Skeletal muscle cell (primary cell): ENCODE results near the gene OR5AU1.
"Not testable (repeated sequence)": the region's sequence is repeated elsewhere in the genome, so short reads cannot be mapped to it uniquely, and the experiment has no call there.

Experiments
- DNase-seq: peaks from one replicate; pipeline ENCODE4 v3.0.0-alpha.2; 2010; ENCODE audit warnings: low read depth
- H3K4me3 ChIP-seq: 2 replicates; pipeline ENCODE4 v1.5.1; 2011; ENCODE audit warnings: low read depth, mild to moderate bottlenecking, control low read depth, low read length, moderate library complexity

The OR5AU1 gene

GRCh38 chr14:21184254-21184653 lies 28.4 kb upstream of the OR5AU1 start:
- H3K4me3 ChIP-seq: no peak overlapping the region
- no peak for DNase-seq

DNA sequence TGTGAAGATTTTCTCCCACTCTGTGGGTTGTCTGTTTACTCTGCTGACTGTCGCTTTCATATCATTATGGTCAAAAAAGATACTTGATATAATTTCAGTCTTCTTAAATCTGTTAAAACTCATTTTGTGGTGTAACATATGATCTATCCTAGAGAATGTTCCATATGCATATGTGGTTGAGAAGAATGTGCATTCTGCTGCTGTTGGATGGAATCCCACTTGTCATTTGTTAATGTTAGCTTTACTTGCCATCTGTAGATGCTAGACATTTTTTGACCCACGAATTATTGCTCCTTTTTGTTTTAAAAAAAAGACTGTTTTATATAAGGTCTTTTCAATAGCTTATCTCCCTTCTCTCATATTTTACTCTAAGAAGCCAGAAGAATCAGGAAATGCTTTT lies 26.3 kb upstream of the OR5AU1 start:
- DNase-seq: no peak
- H3K4me3 ChIP-seq: no peak overlapping the region

GRCh38 chr14:21171128-21171527 lies 15.3 kb upstream of the OR5AU1 start:
- H3K4me3 ChIP-seq: no peak overlapping the region
- no peak for DNase-seq

- DNase-seq: no peak
- H3K4me3 ChIP-seq: no peak overlapping the region
These were observed 13.7 kb upstream of the OR5AU1 start for GRCh38 chr14:21169573-21169972.

DNA sequence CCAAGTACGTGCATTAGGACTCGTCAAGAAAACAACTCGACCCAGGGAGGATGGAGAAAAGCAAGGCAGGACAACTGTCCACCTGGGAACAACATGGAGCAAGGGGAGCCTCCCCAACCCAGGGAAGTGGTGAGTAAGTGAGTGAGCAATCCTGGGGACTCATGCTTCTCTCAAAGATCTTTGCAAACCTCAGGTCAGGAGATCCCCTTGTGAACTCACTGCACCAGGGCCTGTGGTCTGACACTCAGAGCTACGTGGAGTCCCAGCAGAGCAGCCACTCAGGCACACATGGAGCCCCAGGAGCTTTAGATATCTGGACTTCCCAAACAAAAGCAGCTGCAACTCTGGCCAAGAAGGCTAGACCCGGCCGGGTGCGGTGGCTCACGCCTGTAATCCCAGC lies 12.2 kb upstream of the OR5AU1 start:
- no peak overlapping the region for H3K4me3 ChIP-seq
- no peak for DNase-seq

DNA sequence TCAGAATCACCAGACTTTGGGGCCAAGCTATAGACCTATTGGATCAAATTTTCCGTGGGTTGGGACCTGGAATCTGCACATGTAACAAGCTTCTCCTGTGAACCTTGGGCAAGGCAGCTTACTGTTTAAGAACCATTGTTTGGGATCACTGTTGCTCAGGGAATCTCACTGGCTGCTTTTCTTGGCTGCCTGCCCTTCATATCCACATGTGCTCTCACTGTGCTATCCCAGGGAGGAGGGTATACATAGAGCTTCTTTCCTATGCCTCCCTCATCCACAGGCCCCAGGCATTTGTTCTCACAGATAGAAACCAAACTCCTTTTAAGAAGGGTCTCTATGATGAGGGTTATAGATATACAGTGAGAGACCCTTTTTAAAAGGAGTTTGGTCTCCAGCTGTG lies 9.8 kb upstream of the OR5AU1 start:
- not testable (repeated sequence) for DNase-seq, H3K4me3 ChIP-seq

DNA sequence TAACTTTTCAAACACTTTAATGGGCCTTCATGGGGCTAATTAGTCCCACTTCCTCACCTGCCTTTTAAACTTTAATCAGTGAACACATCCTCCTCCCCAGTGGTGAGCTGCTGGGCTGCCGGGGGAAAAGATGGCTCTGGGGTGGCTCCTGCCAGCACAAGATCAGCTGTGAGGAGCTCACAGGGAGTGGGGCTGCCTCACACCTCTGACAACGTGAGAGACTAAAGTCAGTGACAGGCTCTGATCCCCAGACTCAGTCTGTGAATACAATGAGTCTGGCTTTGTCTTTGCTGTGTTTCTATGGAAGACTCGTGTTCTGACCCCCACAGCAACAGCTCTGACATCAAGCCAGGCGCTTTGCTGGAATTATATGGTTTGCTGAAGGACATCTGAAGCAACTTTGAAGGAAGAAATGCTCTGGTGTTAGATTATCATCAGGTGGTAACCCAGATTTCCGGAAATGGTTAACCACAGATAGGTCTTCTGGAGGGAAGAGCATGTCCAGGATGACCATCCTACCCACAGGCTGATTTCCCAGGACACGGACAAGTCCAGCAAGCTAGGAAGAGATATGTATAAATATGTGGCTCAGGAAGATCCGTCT lies 9.2 kb upstream of the OR5AU1 start:
- H3K4me3 ChIP-seq, DNase-seq: not testable (repeated sequence)

GRCh38 chr14:21163871-21164291 lies 8.0 kb upstream of the OR5AU1 start:
- DNase-seq: no peak
- H3K4me3 ChIP-seq: no peak overlapping the region

DNA sequence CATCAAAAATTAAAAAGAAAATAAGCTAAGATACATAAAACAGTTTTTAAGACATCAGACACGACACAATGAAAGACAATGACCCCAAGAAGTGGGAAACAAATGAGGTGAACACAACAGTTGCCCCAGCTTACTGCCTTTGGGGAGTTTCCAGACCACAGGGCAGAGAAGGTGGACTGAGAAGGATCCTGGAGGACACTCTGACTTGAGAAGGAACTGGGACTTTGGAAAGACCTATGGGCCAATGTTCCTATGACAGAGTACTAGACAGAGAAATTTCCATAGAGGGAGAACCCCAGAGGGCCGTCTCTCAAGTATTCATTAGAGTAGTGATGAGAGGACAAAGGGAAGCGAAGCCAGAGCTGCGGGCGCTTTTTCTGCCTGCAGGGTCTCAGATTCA lies 6.2 kb upstream of the OR5AU1 start:
- no peak for DNase-seq

GRCh38 chr14:21160061-21160610 lies 4.3 kb upstream of the OR5AU1 start:
- no peak for DNase-seq

More for the DNA sequence above, 6.2 kb upstream of the OR5AU1 start:
- H3K4me3 ChIP-seq: no peak overlapping the region

GRCh38 chr14:21158175-21158574 lies 2.3 kb upstream of the OR5AU1 start:
- H3K4me3 ChIP-seq, DNase-seq: not testable (repeated sequence)

More at GRCh38 chr14:21160061-21160610, 4.3 kb upstream of the OR5AU1 start:
- no peak overlapping the region for H3K4me3 ChIP-seq

GRCh38 chr14:21149641-21150367 lies 6.1 kb downstream of the OR5AU1 start:
- no peak for DNase-seq
- no peak overlapping the region for H3K4me3 ChIP-seq

DNA sequence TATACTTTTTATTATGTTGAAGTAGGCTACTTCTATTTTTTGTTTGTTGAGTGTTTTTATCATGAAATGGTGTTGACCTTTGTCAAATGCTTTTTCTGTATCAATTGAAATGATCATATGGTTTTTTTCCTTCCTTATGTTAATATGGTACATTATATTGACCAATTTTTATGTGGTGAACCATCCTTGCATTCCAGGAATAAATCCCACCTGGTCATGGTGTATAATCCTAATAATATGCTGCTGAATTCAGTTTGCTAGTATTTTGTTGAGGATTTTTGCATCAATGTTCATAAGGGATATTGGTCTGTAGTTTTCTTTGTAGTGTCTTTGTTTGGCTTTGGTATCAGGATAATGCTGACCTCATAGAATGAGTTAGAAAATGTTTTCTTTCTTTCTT lies 10.4 kb downstream of the OR5AU1 start:
- H3K4me3 ChIP-seq: no peak overlapping the region
- DNase-seq: no peak

DNA sequence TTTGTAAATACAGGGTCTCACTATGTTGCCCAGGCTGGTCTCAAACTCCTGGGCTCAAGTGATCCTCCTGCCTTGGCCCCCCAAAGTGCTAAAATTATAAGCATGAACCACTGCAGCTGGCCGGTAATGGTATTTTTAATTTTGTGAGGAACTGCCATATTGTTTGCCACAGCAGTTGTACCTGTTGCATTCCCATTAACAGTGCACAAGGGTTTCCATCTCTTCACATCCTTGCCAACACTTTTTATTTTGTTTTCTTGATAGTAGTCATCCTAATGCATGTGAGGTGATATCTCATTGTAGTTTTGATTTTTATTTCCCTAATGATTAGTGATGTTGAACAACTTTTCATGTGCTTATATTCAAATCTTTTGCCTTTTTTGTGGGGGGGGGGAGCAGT lies 13.5 kb downstream of the OR5AU1 start:
- no peak for DNase-seq
- H3K4me3 ChIP-seq: no peak overlapping the region

- DNase-seq: peak; percentile 3
- H3K4me3 ChIP-seq: no peak overlapping the region
These were observed 19.8 kb downstream of the OR5AU1 start for GRCh38 chr14:21136024-21136423.

- no peak for DNase-seq
- no peak overlapping the region for H3K4me3 ChIP-seq
These were observed 22.0 kb downstream of the OR5AU1 start for GRCh38 chr14:21133901-21134300.

DNA sequence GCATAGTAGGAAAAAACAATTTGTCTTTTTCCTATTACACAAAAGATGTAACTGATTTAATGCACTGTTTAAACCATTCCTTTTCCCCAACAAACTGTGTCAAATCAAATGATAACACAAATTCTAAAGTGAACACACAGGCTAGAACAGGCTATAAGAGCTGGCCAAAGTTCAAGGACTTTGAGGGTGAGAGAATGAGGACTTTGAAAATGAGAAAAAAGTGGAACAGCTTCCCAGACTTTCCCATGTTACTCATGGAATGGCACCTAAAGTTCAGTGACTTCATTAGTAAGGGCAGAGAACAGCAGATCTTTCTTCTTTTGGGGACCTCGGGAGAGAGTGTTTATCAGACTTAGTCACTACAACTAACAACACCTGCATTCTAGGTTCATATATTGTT lies 32.4 kb downstream of the OR5AU1 start:
- no peak overlapping the region for H3K4me3 ChIP-seq
- no peak for DNase-seq

DNA sequence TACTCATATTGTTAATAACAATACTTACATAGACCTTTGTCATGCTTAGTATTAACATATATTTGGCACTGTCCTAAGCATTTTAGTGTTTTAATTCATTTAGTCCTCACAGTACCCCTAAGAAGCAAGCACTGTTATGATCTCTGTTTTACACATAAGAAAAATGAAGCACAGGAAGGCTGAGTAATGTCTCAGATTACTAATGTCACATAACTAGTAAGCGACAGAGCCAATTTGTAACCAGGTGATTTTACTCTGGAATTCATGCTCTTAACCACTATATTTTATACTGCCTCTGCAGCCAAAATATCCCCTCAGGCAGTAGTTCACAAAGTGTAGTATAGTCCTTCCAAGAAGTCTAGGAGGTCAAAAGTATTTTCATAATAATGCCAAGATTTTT lies 34.7 kb downstream of the OR5AU1 start:
- no peak for DNase-seq

DNA sequence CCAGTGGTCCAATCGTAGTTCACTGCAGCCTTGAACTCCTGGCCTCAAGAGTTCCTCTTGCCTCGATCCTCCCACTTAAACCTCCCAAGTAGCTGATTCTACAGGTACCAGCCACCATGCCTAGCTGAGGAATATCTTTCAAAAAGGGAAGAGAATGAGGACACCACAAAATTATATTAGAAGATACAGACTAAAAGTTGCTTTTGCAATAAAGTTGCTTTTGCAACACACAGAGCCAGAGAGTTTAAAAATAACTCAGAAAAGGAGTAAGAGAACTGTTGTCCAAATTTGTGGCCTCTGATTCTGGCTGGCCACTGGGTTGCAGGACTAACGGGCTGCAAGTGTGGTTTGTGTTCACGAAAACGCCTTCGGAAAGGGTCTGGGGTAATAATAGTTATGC lies 35.2 kb downstream of the OR5AU1 start:
- no peak overlapping the region for H3K4me3 ChIP-seq
- DNase-seq: no peak

More for the DNA sequence above, 34.7 kb downstream of the OR5AU1 start:
- no peak overlapping the region for H3K4me3 ChIP-seq

GRCh38 chr14:21118933-21119332 lies 36.9 kb downstream of the OR5AU1 start:
- no peak for DNase-seq
- H3K4me3 ChIP-seq: no peak overlapping the region

GRCh38 chr14:21113369-21113768 lies 42.5 kb downstream of the OR5AU1 start:
- H3K4me3 ChIP-seq: no peak overlapping the region

More at GRCh38 chr14:21113369-21113768, 42.5 kb downstream of the OR5AU1 start:
- no peak for DNase-seq
